IMR-90 (cell line): Measurements from ENCODE around the gene DMRTC2. TPM values are rescaled to one million over a fixed set of nuclear protein-coding genes. Genes with fewer than 3 reads are reported as not detected.

ENCODE experiments used
- ATAC-seq: fragments of 200-7000 bp; cut with Tn5 transposase; 2 replicates; pipeline ENCODE4 v1.9.1; 2020; ENCODE audit warnings: low read depth, mild to moderate bottlenecking, moderate library complexity
- BruUV-seq: library from RNA; stranded (reverse); fragments of 400-500 nt; replicated peaks from 2 replicates; lab custom pipeline; 2021; lab: Mats Ljungman, UMichigan
- CTCF ChIA-PET: fragments of 300-600 bp; formaldehyde crosslinking; extraction: SDS; loops from one replicate; lab custom pipeline; 2021; ENCODE audit warnings: antibody characterized with exemption; lab: Yijun Ruan, JAX
- POLR2A ChIA-PET: fragments of 300-600 bp; sonication (Branson Sonifier 250); formaldehyde crosslinking; loops from one replicate; lab custom pipeline; 2022; ENCODE audit warnings: antibody characterized with exemption; ENCODE audit not compliant: unreplicated experiment; lab: Charles Lee
- DNase-seq: peaks from one replicate; pipeline ENCODE4 v3.0.0; 2013
- H2AFZ ChIP-seq: replicated peaks from 2 replicates; pipeline ENCODE3; 2013; ENCODE audit warnings: low read length, mild to moderate bottlenecking; ENCODE audit not compliant: poor library complexity
- H2AK5ac ChIP-seq: 2 replicates; pipeline ENCODE4 v1.6.1; 2013; ENCODE audit warnings: low read depth, low read length, inconsistent platforms
- H2AK9ac ChIP-seq: replicated peaks from 2 replicates; pipeline ENCODE3; 2013; ENCODE audit warnings: mild to moderate bottlenecking, low read depth, low read length, moderate library complexity; ENCODE audit not compliant: poor library complexity
- H2BK120ac ChIP-seq: 2 replicates; pipeline ENCODE4 v1.6.1; 2013; ENCODE audit warnings: low read depth, low read length, inconsistent platforms
- H2BK15ac ChIP-seq: 3 replicates; pipeline ENCODE4 v1.6.1; 2013; ENCODE audit warnings: low read depth, low read length, inconsistent platforms
- H2BK20ac ChIP-seq: 2 replicates; pipeline ENCODE4 v1.6.1; 2013; ENCODE audit warnings: low read depth, mild to moderate bottlenecking, inconsistent platforms, low read length, moderate library complexity
- H2BK5ac ChIP-seq: 2 replicates; pipeline ENCODE4 v1.6.1; 2013; ENCODE audit warnings: mild to moderate bottlenecking, low read depth, low read length, inconsistent platforms; ENCODE audit not compliant: poor library complexity, severe bottlenecking
- H3K14ac ChIP-seq: replicated peaks from 2 replicates; pipeline ENCODE4 v1.6.1; 2013; ENCODE audit warnings: low read depth, low read length, inconsistent platforms
- H3K18ac ChIP-seq: 2 replicates; pipeline ENCODE4 v1.6.1; 2013; ENCODE audit warnings: low read depth, low read length, control low read depth
- H3K23ac ChIP-seq: 2 replicates; pipeline ENCODE4 v1.6.1; 2013; ENCODE audit warnings: low read depth, low read length, inconsistent platforms
- H3K27ac ChIP-seq: 2 replicates; pipeline ENCODE4 v1.5.1; 2013; ENCODE audit warnings: mild to moderate bottlenecking, control low read depth, low read length; ENCODE audit not compliant: insufficient read depth
- H3K27me3 ChIP-seq: 2 replicates; pipeline ENCODE4 v1.6.1; 2013; ENCODE audit warnings: low read length; ENCODE audit not compliant: control insufficient read depth, insufficient read depth
- H3K36me3 ChIP-seq: 2 replicates; pipeline ENCODE4 v1.6.1; 2013; ENCODE audit warnings: low read length, mixed read lengths; ENCODE audit not compliant: control insufficient read depth, insufficient read depth
- H3K4ac ChIP-seq: 2 replicates; pipeline ENCODE4 v1.6.1; 2013; ENCODE audit warnings: low read depth, low read length, inconsistent platforms
- H3K4me1 ChIP-seq: 2 replicates; pipeline ENCODE4 v1.6.1; 2013; ENCODE audit warnings: low read length, mixed read lengths; ENCODE audit not compliant: control insufficient read depth, insufficient read depth
- H3K4me2 ChIP-seq: 2 replicates; pipeline ENCODE4 v1.6.1; 2013; ENCODE audit warnings: low read depth, mild to moderate bottlenecking, control low read depth, low read length, moderate library complexity
- H3K4me3 ChIP-seq: 2 replicates; pipeline ENCODE4 v1.5.1; 2013; ENCODE audit warnings: low read depth, mild to moderate bottlenecking, control low read depth, low read length, moderate library complexity; ENCODE audit not compliant: insufficient read depth
- H3K56ac ChIP-seq: 2 replicates; pipeline ENCODE4 v1.6.1; 2013; ENCODE audit warnings: low read length, inconsistent platforms; ENCODE audit not compliant: insufficient read depth; ENCODE audit errors: extremely low read depth
- H3K79me1 ChIP-seq, 2 experiments: 2 replicates each; pipeline ENCODE4 v1.6.1; 2013; ENCODE audit warnings: low read length in 2 of 2, inconsistent platforms in 1 of 2, low read depth in 1 of 2
- H3K9ac ChIP-seq: 2 replicates; pipeline ENCODE4 v1.6.1; 2013; ENCODE audit warnings: low read depth, low read length, control low read depth
- H3K9me1 ChIP-seq: 2 replicates; pipeline ENCODE4 v1.6.1; 2013; ENCODE audit warnings: low read length, inconsistent platforms; ENCODE audit not compliant: insufficient read depth
- H3K9me3 ChIP-seq: 2 replicates; pipeline ENCODE4 v1.6.1; 2013; ENCODE audit warnings: low read length; ENCODE audit not compliant: control insufficient read depth, insufficient read depth
- H4K20me1 ChIP-seq: 2 replicates; pipeline ENCODE4 v1.6.1; 2013; ENCODE audit warnings: low read length, inconsistent platforms; ENCODE audit not compliant: insufficient read depth
- H4K5ac ChIP-seq: 2 replicates; pipeline ENCODE4 v1.6.1; 2013; ENCODE audit warnings: mild to moderate bottlenecking, low read depth, low read length, control low read depth
- H4K8ac ChIP-seq, 2 experiments: 2 replicates each; pipeline ENCODE4 v1.6.1; 2013; ENCODE audit warnings: low read depth in 2 of 2, low read length in 2 of 2, control low read depth in 1 of 2, inconsistent platforms in 1 of 2
- H4K91ac ChIP-seq: 2 replicates; pipeline ENCODE4 v1.6.1; 2013; ENCODE audit warnings: low read depth, low read length, inconsistent platforms; ENCODE audit not compliant: insufficient read depth
- BHLHE40 ChIP-seq: fragments of 150-350 bp; IDR thresholded peaks from 2 replicates; pipeline ENCODE4 v1.6.1; 2016; ENCODE audit warnings: mild to moderate bottlenecking, low read depth, low read length
- CHD1 ChIP-seq: IDR thresholded peaks from 2 replicates; pipeline ENCODE4 v1.6.1; 2012; ENCODE audit warnings: low read depth, low read length, improper control_type of control experiment
- MAFK ChIP-seq: IDR thresholded peaks from 2 replicates; pipeline ENCODE4 v1.6.1; 2012; ENCODE audit warnings: low read depth, low read length, improper control_type of control experiment
- NFE2L2 ChIP-seq: fragments of 150-350 bp; IDR thresholded peaks from 2 replicates; pipeline ENCODE4 v1.6.1; 2016; ENCODE audit warnings: low read depth, mild to moderate bottlenecking, low read length
- RCOR1 ChIP-seq: IDR thresholded peaks from 2 replicates; pipeline ENCODE4 v1.6.1; 2012; ENCODE audit warnings: mild to moderate bottlenecking, low read length, improper control_type of control experiment; ENCODE audit not compliant: insufficient replicate concordance
- RFX5 ChIP-seq: IDR thresholded peaks from 2 replicates; pipeline ENCODE4 v1.8.0; 2012; ENCODE audit warnings: low read depth, mild to moderate bottlenecking, low read length, moderate library complexity
- WGBS, 2 experiments: methylation state at CpG; one replicate each; pipeline versions ENCODE4 v1.1.5 to v1.1.7; 2013; ENCODE audit warnings: missing lambda C conversion rate in 2 of 2; ENCODE audit not compliant: insufficient read length in 1 of 2; ENCODE audit errors: extremely low coverage in 2 of 2; 5-methylcytosine and 5-hydroxymethylcytosine counted together
- dilution Hi-C: fragments of 300-500 bp; cut with HindIII; formaldehyde crosslinking; loops from one replicate; pipeline ENCODE4 v1.14.3; 2018; ENCODE audit warnings: low sequenced_read_pairs; ENCODE audit not compliant: unreplicated experiment
- in situ Hi-C: fragments of 300-500 bp; cut with MboI; formaldehyde crosslinking; loops from 3 replicates; pipeline ENCODE4 v1.14.3; 2019; ENCODE audit warnings: low sequenced_read_pairs, inconsistent platforms, mixed read lengths
- intact Hi-C: fragments of 100-400 bp; cut with micrococcal nuclease; formaldehyde crosslinking; loops from 2 replicates; pipeline ENCODE4 v1.10.0; 2022
- polyA plus RNA-seq, 3 experiments: library from polyadenylated mRNA; depleted of rRNA; stranded (reverse); fragments of >200 nt; gene quantifications; 2 replicates each; pipeline ENCODE4 v1.2.3, GENCODE V29; 2012; ENCODE audit warnings: low replicate concordance in 1 of 3
- total RNA-seq: library from RNA; depleted of rRNA; stranded (reverse); fragments of >200 nt; gene quantifications from 2 replicates; pipeline ENCODE4 v1.2.3, GENCODE V29; 2012
- TF ChIP-seq, protein P1 (sequence below): fragments of 150-350 bp; IDR thresholded peaks from 2 replicates; pipeline ENCODE4 v1.6.1; 2017; ENCODE audit warnings: mild to moderate bottlenecking, antibody characterized with exemption, low read length, low read depth
- TF ChIP-seq, protein P2 (sequence below): conservative IDR thresholded peaks from 2 replicates; pipeline ENCODE4 v1.5.1; 2012; ENCODE audit warnings: mild to moderate bottlenecking, low read depth, low read length, improper control_type of control experiment

The DMRTC2 gene
- total and polyA plus RNA-seq, 2 of the 4 experiments (the other 2 are of a cell fraction): not detected

DNA sequence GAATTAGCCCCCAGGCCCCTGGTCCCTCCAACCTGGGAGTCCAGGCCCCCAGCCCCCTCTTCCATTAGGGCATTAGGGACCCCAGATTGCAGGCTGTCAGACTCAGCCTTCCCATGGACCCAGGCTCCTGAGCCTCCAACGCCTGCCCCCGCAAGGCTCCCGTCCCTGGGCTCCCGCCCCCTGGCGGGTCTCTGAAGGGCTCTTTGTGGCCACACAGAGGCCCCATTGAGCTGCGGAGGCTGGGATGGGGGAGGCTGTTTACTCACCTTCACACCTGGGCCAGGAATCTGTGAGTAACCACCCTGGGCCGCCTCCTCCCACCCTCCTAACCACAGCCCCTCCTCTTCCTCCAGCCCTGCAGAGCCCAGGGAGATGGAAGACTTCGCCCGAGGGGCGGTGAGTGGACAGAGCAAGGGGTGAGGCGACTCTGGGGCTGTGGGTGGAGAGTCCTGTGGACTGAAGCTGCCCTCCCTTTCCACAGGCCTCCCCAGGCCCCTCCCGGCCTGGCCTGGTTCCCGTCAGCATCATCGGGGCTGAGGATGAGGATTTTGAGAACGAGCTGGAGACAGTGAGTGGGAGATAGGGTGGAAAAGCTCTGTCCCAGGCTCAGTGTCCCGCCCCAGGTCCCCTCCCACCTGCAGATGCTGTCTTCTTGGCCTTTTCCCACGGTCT is 43.0 kb downstream of the DMRTC2 start:
- POLR2A ChIA-PET: no interaction called here
- Histone ChIP-seq H3K4me3 (no peak overlapping the region), H3K56ac (no peak overlapping the region), H3K18ac (no peak overlapping the region), H3K14ac (no peak overlapping the region), H4K20me1 (peaks cover 37% of the 10 kb centered on the region), H3K4ac (no peak overlapping the region), H2AK5ac (no peak overlapping the region), H3K36me3 (peaks cover 33% of the 10 kb centered on the region), H4K5ac (no peak overlapping the region), H3K9me1 (peaks cover 11% of the 10 kb centered on the region), H3K23ac (no peak overlapping the region), H3K79me1 (peaks cover 39 to 71% of the 10 kb centered on the region in 2 experiments), H2AFZ (no peak overlapping the region), H2BK5ac (no peak overlapping the region), H3K4me1 (peaks cover 8% of the 10 kb centered on the region), H4K8ac (no peak overlapping the region), H2BK15ac (no peak overlapping the region), H3K9ac (no peak overlapping the region), H3K27ac (no peak overlapping the region), H2BK120ac (no peak overlapping the region), H2AK9ac (no peak overlapping the region), H4K91ac (no peak overlapping the region), H3K4me2 (no peak overlapping the region), H2BK20ac (no peak overlapping the region), H3K27me3 (no peaks in the 10 kb centered on the region), H3K9me3 (no peaks in the 10 kb centered on the region)
- in situ Hi-C loops (no loop called here), intact Hi-C loops (loop anchor here (10.0 kb wide), 1 partner anchor 147 kb away; no protein-coding TSS in a partner anchor), dilution Hi-C loops (no loop called here)
- no peak for TF ChIP-seq NFE2L2
- TF ChIP-seq BHLHE40: no peak
- TF ChIP-seq, protein P1, sequence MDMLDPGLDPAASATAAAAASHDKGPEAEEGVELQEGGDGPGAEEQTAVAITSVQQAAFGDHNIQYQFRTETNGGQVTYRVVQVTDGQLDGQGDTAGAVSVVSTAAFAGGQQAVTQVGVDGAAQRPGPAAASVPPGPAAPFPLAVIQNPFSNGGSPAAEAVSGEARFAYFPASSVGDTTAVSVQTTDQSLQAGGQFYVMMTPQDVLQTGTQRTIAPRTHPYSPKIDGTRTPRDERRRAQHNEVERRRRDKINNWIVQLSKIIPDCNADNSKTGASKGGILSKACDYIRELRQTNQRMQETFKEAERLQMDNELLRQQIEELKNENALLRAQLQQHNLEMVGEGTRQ: no peak
- TF ChIP-seq RFX5: no peak
- TF ChIP-seq, protein P2, sequence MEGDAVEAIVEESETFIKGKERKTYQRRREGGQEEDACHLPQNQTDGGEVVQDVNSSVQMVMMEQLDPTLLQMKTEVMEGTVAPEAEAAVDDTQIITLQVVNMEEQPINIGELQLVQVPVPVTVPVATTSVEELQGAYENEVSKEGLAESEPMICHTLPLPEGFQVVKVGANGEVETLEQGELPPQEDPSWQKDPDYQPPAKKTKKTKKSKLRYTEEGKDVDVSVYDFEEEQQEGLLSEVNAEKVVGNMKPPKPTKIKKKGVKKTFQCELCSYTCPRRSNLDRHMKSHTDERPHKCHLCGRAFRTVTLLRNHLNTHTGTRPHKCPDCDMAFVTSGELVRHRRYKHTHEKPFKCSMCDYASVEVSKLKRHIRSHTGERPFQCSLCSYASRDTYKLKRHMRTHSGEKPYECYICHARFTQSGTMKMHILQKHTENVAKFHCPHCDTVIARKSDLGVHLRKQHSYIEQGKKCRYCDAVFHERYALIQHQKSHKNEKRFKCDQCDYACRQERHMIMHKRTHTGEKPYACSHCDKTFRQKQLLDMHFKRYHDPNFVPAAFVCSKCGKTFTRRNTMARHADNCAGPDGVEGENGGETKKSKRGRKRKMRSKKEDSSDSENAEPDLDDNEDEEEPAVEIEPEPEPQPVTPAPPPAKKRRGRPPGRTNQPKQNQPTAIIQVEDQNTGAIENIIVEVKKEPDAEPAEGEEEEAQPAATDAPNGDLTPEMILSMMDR: no peak
- TF ChIP-seq RCOR1: no peak
- no peak for TF ChIP-seq MAFK
- no peak for TF ChIP-seq CHD1
- DNase-seq: peak; percentile 64
- CTCF ChIA-PET: interaction anchor here (1.0 kb wide), 1 partner anchor 28 kb away, joined by 3 read pairs; the partner anchor contains the start of gene RPS19
- 71% methylated on average over 1 of the region's 17 CpGs; no CpG with 5 or more reads in 1 of the 2 experiments for WGBS, 2 experiments
- ATAC-seq: no peak
- no TSS peak for BruUV-seq
